Measurements from ENCODE around the gene NTNG2. TPM values are rescaled to one million over a fixed set of nuclear protein-coding genes. Genes with fewer than 3 reads are reported as not detected.
"Not testable (repeated sequence)": the region's sequence is repeated elsewhere in the genome, so short reads cannot be mapped to it uniquely, and the experiment has no call there.

Gene NTNG2
- total and polyA plus RNA-seq, 8 donors = 0.27 to 4.6 (median 1.0) TPM

GRCh38 chr9:132266017-132266416, 104.2 kb downstream of the NTNG2 start:
- Histone ChIP-seq H3K27ac (no peak overlapping the region), H3K36me3 (peaks cover 0 to 91% of the 10 kb centered on the region in 2 donors), H3K27me3 (no peaks in the 10 kb centered on the region), H3K9me3 (no peaks in the 10 kb centered on the region), H3K4me3 (no peak overlapping the region), H3K4me1 (peaks cover 6 to 7% of the 10 kb centered on the region in 2 donors)
- intact Hi-C loops (cut with DNase I) = no loop called here
- TF ChIP-seq, protein P1, sequence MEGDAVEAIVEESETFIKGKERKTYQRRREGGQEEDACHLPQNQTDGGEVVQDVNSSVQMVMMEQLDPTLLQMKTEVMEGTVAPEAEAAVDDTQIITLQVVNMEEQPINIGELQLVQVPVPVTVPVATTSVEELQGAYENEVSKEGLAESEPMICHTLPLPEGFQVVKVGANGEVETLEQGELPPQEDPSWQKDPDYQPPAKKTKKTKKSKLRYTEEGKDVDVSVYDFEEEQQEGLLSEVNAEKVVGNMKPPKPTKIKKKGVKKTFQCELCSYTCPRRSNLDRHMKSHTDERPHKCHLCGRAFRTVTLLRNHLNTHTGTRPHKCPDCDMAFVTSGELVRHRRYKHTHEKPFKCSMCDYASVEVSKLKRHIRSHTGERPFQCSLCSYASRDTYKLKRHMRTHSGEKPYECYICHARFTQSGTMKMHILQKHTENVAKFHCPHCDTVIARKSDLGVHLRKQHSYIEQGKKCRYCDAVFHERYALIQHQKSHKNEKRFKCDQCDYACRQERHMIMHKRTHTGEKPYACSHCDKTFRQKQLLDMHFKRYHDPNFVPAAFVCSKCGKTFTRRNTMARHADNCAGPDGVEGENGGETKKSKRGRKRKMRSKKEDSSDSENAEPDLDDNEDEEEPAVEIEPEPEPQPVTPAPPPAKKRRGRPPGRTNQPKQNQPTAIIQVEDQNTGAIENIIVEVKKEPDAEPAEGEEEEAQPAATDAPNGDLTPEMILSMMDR (IDR thresholded peaks at IDR 0.05) = no peak
- DNase-seq (no peak), ATAC-seq (no peak)

DNA sequence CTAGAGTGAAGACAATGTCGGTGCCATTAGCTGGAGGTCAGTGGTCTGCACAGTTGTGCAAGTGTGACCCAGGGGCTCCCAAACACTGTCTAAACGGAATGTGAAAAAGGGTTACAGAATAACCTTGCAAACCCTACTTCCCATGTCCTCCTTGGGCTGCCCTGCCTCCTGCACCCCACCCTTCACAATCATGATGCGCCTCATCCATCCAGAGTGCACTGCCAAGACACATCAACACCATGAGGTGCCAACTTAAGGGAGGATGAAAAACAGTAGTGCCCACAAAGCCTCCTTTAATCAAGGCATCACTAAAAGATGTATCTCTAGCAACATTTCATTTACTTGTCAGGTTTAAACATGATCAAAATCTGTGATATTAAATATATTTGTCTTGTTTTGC, 105.8 kb downstream of the NTNG2 start:
- Histone ChIP-seq H3K9me3 (no peaks in the 10 kb centered on the region), H3K4me1 (peaks cover 0 to 2% of the 10 kb centered on the region in 2 donors), H3K4me3 (no peak overlapping the region), H3K27me3 (no peaks in the 10 kb centered on the region), H3K36me3 (peaks cover 0 to 96% of the 10 kb centered on the region in 2 donors), H3K27ac (no peak overlapping the region)
- ATAC-seq (no peak), DNase-seq (no peak)
- TF ChIP-seq, protein P1 (IDR thresholded peaks at IDR 0.05) = no peak
- intact Hi-C loops (cut with DNase I) = no loop called here

- TF ChIP-seq, protein P1 (IDR thresholded peaks at IDR 0.05) = peak; percentile 84 to 90
- no peaks in the 10 kb centered on the region for H3K9me3 ChIP-seq
- no peak overlapping the region for H3K27ac ChIP-seq
- ATAC-seq (peak; percentile 83), DNase-seq (peak in 3 of 4 donors; percentile 48 to 71 (median 49))
- intact Hi-C loops (cut with DNase I) = no loop called here
- H3K4me3 ChIP-seq = no peak overlapping the region
- H3K27me3 ChIP-seq = no peaks in the 10 kb centered on the region
- H3K36me3 ChIP-seq = peaks cover 0 to 96% of the 10 kb centered on the region in 2 donors
- no peaks in the 10 kb centered on the region for H3K4me1 ChIP-seq
Measured at GRCh38 chr9:132268725-132269352, 107.0 kb downstream of the NTNG2 start.

DNA sequence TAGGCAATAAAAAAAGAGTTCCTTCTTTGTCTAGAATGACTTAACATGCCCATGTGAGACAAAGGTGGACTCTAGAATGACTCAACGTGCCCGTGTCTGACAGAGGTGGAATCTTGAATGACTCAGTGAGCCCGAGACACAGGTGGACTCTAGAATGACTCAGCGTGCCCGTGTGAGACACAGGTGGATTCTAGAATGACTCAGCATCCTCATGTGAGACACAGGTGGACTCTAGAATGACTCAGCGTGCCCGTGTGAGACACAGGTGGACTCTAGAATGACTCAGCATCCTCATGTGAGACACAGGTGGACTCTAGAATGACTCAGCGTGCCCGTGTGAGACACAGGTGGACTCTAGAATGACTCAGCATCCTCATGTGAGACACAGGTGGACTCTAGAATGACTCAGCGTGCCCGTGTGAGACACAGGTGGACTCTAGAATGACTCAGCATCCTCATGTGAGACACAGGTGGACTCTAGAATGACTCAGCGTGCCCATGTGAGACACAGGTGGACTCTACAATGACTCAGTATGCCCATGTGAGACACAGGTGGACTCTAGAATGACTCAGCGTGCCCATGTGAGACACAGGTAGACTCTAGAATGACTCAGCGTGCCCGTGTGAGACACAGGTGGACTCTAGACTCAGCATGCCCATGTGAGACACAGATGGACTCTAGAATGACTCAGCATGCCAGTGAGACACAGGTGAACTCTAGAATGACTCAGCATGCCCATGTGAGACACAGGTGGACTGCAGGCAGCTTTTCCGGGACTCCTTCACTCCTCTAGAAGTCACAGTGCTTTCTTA, 108.1 kb downstream of the NTNG2 start:
- H3K27ac ChIP-seq; H3K27me3 ChIP-seq; intact Hi-C loops (cut with DNase I); DNase-seq; ATAC-seq; H3K4me1 ChIP-seq; H3K4me3 ChIP-seq; H3K9me3 ChIP-seq: not testable (repeated sequence)
- H3K36me3 ChIP-seq = peaks cover 0 to 96% of the 10 kb centered on the region in 2 donors

DNA sequence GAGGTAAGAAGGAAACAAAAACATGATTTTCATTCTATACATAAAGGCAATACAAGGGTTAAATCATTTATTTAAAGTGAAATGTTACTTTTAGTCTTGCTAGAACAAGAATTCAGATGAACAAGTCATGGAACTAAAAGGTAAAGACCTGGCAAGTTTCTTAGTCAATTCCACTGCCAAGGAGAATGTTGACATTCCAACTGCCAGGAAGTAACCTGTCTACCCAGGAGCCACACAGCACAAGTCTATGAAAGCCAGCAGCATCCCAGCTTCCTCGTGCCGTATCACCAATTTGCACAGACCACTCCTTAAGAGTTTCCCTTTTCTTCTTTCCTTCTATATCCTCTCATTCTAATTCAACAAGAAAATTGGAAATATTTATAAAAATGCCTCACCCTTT, 113.0 kb downstream of the NTNG2 start:
- Histone ChIP-seq H3K9me3 (no peaks in the 10 kb centered on the region), H3K4me3 (no peak overlapping the region), H3K27me3 (no peaks in the 10 kb centered on the region), H3K4me1 (no peaks in the 10 kb centered on the region), H3K36me3 (peaks cover 0 to 99% of the 10 kb centered on the region in 2 donors), H3K27ac (no peak overlapping the region)
- TF ChIP-seq, protein P1 (IDR thresholded peaks at IDR 0.05) = no peak
- ATAC-seq (peak; percentile 36), DNase-seq (no peak)
- intact Hi-C loops (cut with DNase I) = no loop called here
